SU-DHL-6 (cell line): Measurements from ENCODE around the gene PRCC.

Experiments
- H2AFZ ChIP-seq: fragments of 200-600 bp; sonication (generic); 2 replicates; pipeline ENCODE4 v1.6.1; 2014; ENCODE audit warnings: low read depth, mild to moderate bottlenecking, moderate library complexity, mixed read lengths, antibody characterized with exemption, low read length; ENCODE audit not compliant: severe bottlenecking
- H3F3A ChIP-seq: fragments of 200-600 bp; shearing (Covaris generic); 2 replicates; pipeline ENCODE4 v1.6.0; 2016; ENCODE audit warnings: antibody characterized with exemption, mild to moderate bottlenecking; ENCODE audit not compliant: insufficient read depth
- H3K27ac ChIP-seq: fragments of 200-600 bp; sonication (generic); 2 replicates; pipeline ENCODE4 v1.5.1; 2016; ENCODE audit warnings: low read depth, mild to moderate bottlenecking, low read length, moderate library complexity, mixed read lengths
- H3K27me3 ChIP-seq: fragments of 200-600 bp; sonication (generic), shearing (Covaris generic); 2 replicates; pipeline ENCODE4 v1.6.0; 2014; ENCODE audit warnings: mild to moderate bottlenecking, low read length
- H3K36me3 ChIP-seq: fragments of 200-600 bp; sonication (generic); 2 replicates; pipeline ENCODE4 v1.6.1; 2014; ENCODE audit warnings: mild to moderate bottlenecking, low read length, mixed read lengths
- H3K4me2 ChIP-seq: fragments of 300-600, 200-600 bp; shearing (Covaris generic), sonication (generic); 2 replicates; pipeline ENCODE4 v1.6.0; 2014; ENCODE audit warnings: low read length, low read depth, mild to moderate bottlenecking; ENCODE audit not compliant: poor library complexity, severe bottlenecking
- H3K4me3 ChIP-seq: fragments of 200-600 bp; sonication (generic); 2 replicates; pipeline ENCODE4 v1.5.1; 2014; ENCODE audit warnings: antibody characterized with exemption, low read length, mild to moderate bottlenecking, mixed read lengths; ENCODE audit not compliant: insufficient read depth, poor library complexity, severe bottlenecking
- H3K79me2 ChIP-seq: fragments of 200-600 bp; sonication (generic); 2 replicates; pipeline ENCODE4 v1.6.1; 2014; ENCODE audit warnings: mild to moderate bottlenecking, low read length, moderate library complexity; ENCODE audit not compliant: insufficient read depth
- H3K9ac ChIP-seq: fragments of 200-600 bp; sonication (generic); 2 replicates; pipeline ENCODE4 v1.7.0; 2014; ENCODE audit warnings: mild to moderate bottlenecking, low read length
- H3K9me2 ChIP-seq: fragments of 200-600 bp; sonication (generic); replicated peaks from 2 replicates; pipeline ENCODE4 v1.6.1; 2014; ENCODE audit warnings: low read length; ENCODE audit not compliant: insufficient read depth
- H3K9me3 ChIP-seq: fragments of 200-600 bp; sonication (generic); 2 replicates; pipeline ENCODE4 v1.6.1; 2014; ENCODE audit warnings: low read length, mixed read lengths; ENCODE audit not compliant: insufficient read depth
- H4K20me1 ChIP-seq: fragments of 200-600 bp; sonication (generic); 2 replicates; pipeline ENCODE4 v1.6.1; 2014; ENCODE audit warnings: low read depth, mild to moderate bottlenecking, antibody characterized with exemption, low read length, moderate library complexity, mixed read lengths
- CTCF ChIP-seq: fragments of 200-600 bp; sonication (generic); IDR thresholded peaks from one replicate; pipeline ENCODE4 v1.5.1; 2017; ENCODE audit warnings: antibody characterized with exemption, mild to moderate bottlenecking, low read length, moderate library complexity; ENCODE audit not compliant: insufficient read depth, poor library complexity, severe bottlenecking
- EZH2phosphoT487 ChIP-seq: fragments of 200-600 bp; sonication (generic), shearing (Covaris generic); conservative IDR thresholded peaks from 2 replicates; pipeline ENCODE4 v1.6.1; 2018; ENCODE audit warnings: mild to moderate bottlenecking, antibody characterized with exemption, low read length, moderate library complexity, mixed read lengths

PRCC gene

GRCh38 chr1:156841295-156841855 is 74.0 kb downstream of the PRCC start:
- Histone ChIP-seq H3F3A (no peaks in the 10 kb centered on the region), H3K4me3 (no peak overlapping the region), H3K27ac (no peak overlapping the region), H3K4me2 (no peak overlapping the region), H3K9ac (no peak overlapping the region), H3K79me2 (no peaks in the 10 kb centered on the region), H2AFZ (no peak overlapping the region), H3K9me3 (no peaks in the 10 kb centered on the region), H3K27me3 (no peaks in the 10 kb centered on the region), H4K20me1 (no peaks in the 10 kb centered on the region), H3K36me3 (no peaks in the 10 kb centered on the region), H3K9me2 (no peaks in the 10 kb centered on the region)
- TF ChIP-seq CTCF (no peak), EZH2phosphoT487 (no peak)

GRCh38 chr1:156842618-156843300 is 75.4 kb downstream of the PRCC start:
- Histone ChIP-seq H3K9ac (no peak overlapping the region), H4K20me1 (no peaks in the 10 kb centered on the region), H3K9me3 (no peaks in the 10 kb centered on the region), H3K36me3 (no peaks in the 10 kb centered on the region), H3K9me2 (no peaks in the 10 kb centered on the region), H3F3A (no peaks in the 10 kb centered on the region), H3K4me3 (no peak overlapping the region), H3K27ac (no peak overlapping the region), H3K79me2 (no peaks in the 10 kb centered on the region), H3K4me2 (no peak overlapping the region), H2AFZ (no peak overlapping the region), H3K27me3 (no peaks in the 10 kb centered on the region)
- TF ChIP-seq EZH2phosphoT487 (no peak), CTCF (no peak)

- H3K79me2 ChIP-seq, result no peaks in the 10 kb centered on the region
- H3K9ac ChIP-seq, result no peak overlapping the region
- no peaks in the 10 kb centered on the region for H3K9me3 ChIP-seq
- H2AFZ ChIP-seq, result no peak overlapping the region
- H3K36me3 ChIP-seq, result no peaks in the 10 kb centered on the region
- no peak overlapping the region for H3K4me3 ChIP-seq
- H3F3A ChIP-seq, result no peaks in the 10 kb centered on the region
- no peaks in the 10 kb centered on the region for H4K20me1 ChIP-seq
- H3K9me2 ChIP-seq, result no peaks in the 10 kb centered on the region
- no peaks in the 10 kb centered on the region for H3K27me3 ChIP-seq
- no peak overlapping the region for H3K4me2 ChIP-seq
- TF ChIP-seq EZH2phosphoT487, result no peak
- TF ChIP-seq CTCF, result no peak
- H3K27ac ChIP-seq, result no peak overlapping the region
Observed at GRCh38 chr1:156844102-156844501, 76.8 kb downstream of the PRCC start.
